Tibial artery (tissue), 4 donors: ENCODE results near the gene SERPINE1.
A peak's percentile ranks its signal among the peaks of the same experiment; 100 is the strongest.

ENCODE experiments used
- DNase-seq, 2 donors: peaks; one replicate each; pipeline ENCODE4 v3.0.0-alpha.2; 2019
- H3K27ac ChIP-seq, 2 donors: fragments of 200-600 bp; sonication (generic) in 1 of 2; 1 replicate in 1 of 2; 2 replicates in 1 of 2; pipeline ENCODE4 v1.5.1; 2018 to 2019; ENCODE audit warnings: mild to moderate bottlenecking in 1 of 2
- H3K27me3 ChIP-seq, 2 donors: fragments of 200-600 bp; sonication (generic) in 1 of 2; one replicate each; pipeline versions ENCODE4 v1.5.1 to v1.6.0; 2016 to 2019
- H3K36me3 ChIP-seq, 3 donors: fragments of 200-600 bp; sonication (generic) in 2 of 3; one replicate each; pipeline ENCODE4 v1.5.1; 2016 to 2019; ENCODE audit warnings: mild to moderate bottlenecking in 2 of 3
- H3K4me1 ChIP-seq, 4 donors: fragments of 200-600 bp; sonication (generic) in 2 of 4; 1 replicate in 3 of 4; 2 replicates in 1 of 4; pipeline ENCODE4 v1.5.1; 2016 to 2019
- H3K4me3 ChIP-seq, 2 donors: fragments of 200-600 bp; sonication (generic) in 1 of 2; 1 replicate in 1 of 2; 2 replicates in 1 of 2; pipeline ENCODE4 v1.5.1; 2018 to 2019; ENCODE audit warnings: mild to moderate bottlenecking in 2 of 2
- H3K9me3 ChIP-seq, 3 donors: fragments of 200-600 bp; sonication (generic) in 1 of 3; one replicate each; pipeline ENCODE4 v1.5.1; 2016 to 2019
- CTCF ChIP-seq, 2 experiments: fragments of 200-600 bp in 1 of 2; fragments of 450-650 bp in 1 of 2; IDR thresholded peaks; one replicate each; pipeline ENCODE4 v1.5.1; 2017 to 2019; ENCODE audit warnings: antibody characterized with exemption in 2 of 2, mild to moderate bottlenecking in 1 of 2, moderate library complexity in 1 of 2
- intact Hi-C: fragments of 100-400 bp; cut with DNase I; formaldehyde crosslinking; loops from one replicate; pipeline ENCODE4 v1.15.0; 2023; ENCODE audit warnings: low total_unique reads

The SERPINE1 gene

GRCh38 chr7:101126651-101127459 lies at the start of gene SERPINE1:
Gene SERPINE1 (plus strand): TSS chr7:101127104. CDS start chr7:101128394, 1,290 bp downstream.
- peak in 1 of 2 experiments; percentile 22 for TF ChIP-seq CTCF (IDR thresholded peaks at IDR 0.05)
- H3K9me3 ChIP-seq: no peaks in the 10 kb centered on the region
- DNase-seq: peak; percentile 97 to 98
- peaks cover 5 to 97% (median 59%) of the 10 kb centered on the region in 4 donors for H3K4me1 ChIP-seq
- intact Hi-C loops: no loop called here
- peak within 1 kb of the TSS; percentile 48 to 63 for H3K4me3 ChIP-seq
- peak within 1 kb of the TSS; percentile 89 to 98 for H3K27ac ChIP-seq
- no peaks in the 10 kb centered on the region for H3K27me3 ChIP-seq
- H3K36me3 ChIP-seq: peaks cover 2 to 17% (median 16%) of the 10 kb centered on the region in 3 donors

GRCh38 chr7:101077303-101078086 lies 49.4 kb upstream of the SERPINE1 start:
- intact Hi-C loops: loop anchor here (10.0 kb wide), 1 partner anchor 117 kb away; no protein-coding TSS in a partner anchor
- H3K27ac ChIP-seq: no peak overlapping the region
- H3K4me3 ChIP-seq: no peak overlapping the region
- H3K9me3 ChIP-seq: no peaks in the 10 kb centered on the region
- peak; percentile 75 to 79 for DNase-seq
- peak; percentile 58 to 86 for TF ChIP-seq CTCF (IDR thresholded peaks at IDR 0.05)
- H3K36me3 ChIP-seq: no peaks in the 10 kb centered on the region
- peaks cover 0 to 8% of the 10 kb centered on the region in 2 donors for H3K27me3 ChIP-seq
- H3K4me1 ChIP-seq: no peaks in the 10 kb centered on the region

GRCh38 chr7:101081432-101081831 lies 45.5 kb upstream of the SERPINE1 start:
- no peak overlapping the region for H3K4me3 ChIP-seq
- peaks cover 0 to 6% of the 10 kb centered on the region in 2 donors for H3K27me3 ChIP-seq
- no peak for TF ChIP-seq CTCF (IDR thresholded peaks at IDR 0.05)
- peaks cover 0 to 13% (median 8%) of the 10 kb centered on the region in 4 donors for H3K4me1 ChIP-seq
- no peaks in the 10 kb centered on the region for H3K9me3 ChIP-seq
- intact Hi-C loops: no loop called here
- no peak for DNase-seq
- H3K27ac ChIP-seq: no peak overlapping the region
- no peaks in the 10 kb centered on the region for H3K36me3 ChIP-seq

GRCh38 chr7:101084865-101085161 lies 42.1 kb upstream of the SERPINE1 start:
- intact Hi-C loops: loop anchor here (5.0 kb wide), 1 partner anchor 167 kb away; no protein-coding TSS in a partner anchor
- DNase-seq: no peak
- Histone ChIP-seq H3K27ac (peak overlapping the region; percentile 93 to 96), H3K4me3 (peak overlapping the region; percentile 78 to 92), H3K27me3 (peaks cover 0 to 4% of the 10 kb centered on the region in 2 donors), H3K9me3 (no peaks in the 10 kb centered on the region), H3K4me1 (peaks cover 0 to 43% (median 38%) of the 10 kb centered on the region in 4 donors), H3K36me3 (peaks cover 25 to 29% (median 29%) of the 10 kb centered on the region in 3 donors)
- TF ChIP-seq CTCF (IDR thresholded peaks at IDR 0.05): no peak

GRCh38 chr7:101085162-101085964 lies 41.5 kb upstream of the SERPINE1 start, which contains the start of gene TRIM56:
Gene TRIM56 (plus strand): TSS chr7:101085481. CDS start chr7:101087313, 1,832 bp downstream.
- peak within 1 kb of the TSS; percentile 78 to 92 for H3K4me3 ChIP-seq
- H3K4me1 ChIP-seq: peaks cover 0 to 45% (median 38%) of the 10 kb centered on the region in 4 donors
- no peak for TF ChIP-seq CTCF (IDR thresholded peaks at IDR 0.05)
- peak; percentile 85 to 94 for DNase-seq
- intact Hi-C loops: loop anchor here (5.0 kb wide), 1 partner anchor 167 kb away; no protein-coding TSS in a partner anchor
- H3K9me3 ChIP-seq: no peaks in the 10 kb centered on the region
- peaks cover 25 to 35% (median 33%) of the 10 kb centered on the region in 3 donors for H3K36me3 ChIP-seq
- H3K27me3 ChIP-seq: peaks cover 0 to 1% of the 10 kb centered on the region in 2 donors
- H3K27ac ChIP-seq: peak within 1 kb of the TSS; percentile 93 to 96
